ENCODE data around the gene GKN2.
"Not testable (repeated sequence)": the region's sequence is repeated elsewhere in the genome, so short reads cannot be mapped to it uniquely, and the experiment has no call there.

The GKN2 gene

GRCh38 chr2:68955432-68955831, 2.7 kb upstream of the GKN2 start:
- DNase-seq: not testable (repeated sequence)

GRCh38 chr2:68951899-68952298, 794 bp downstream of the GKN2 start:
- DNase-seq: no peak

GRCh38 chr2:68948710-68949109, 4.0 kb downstream of the GKN2 start:
- DNase-seq: no peak

- DNase-seq: no peak
These were observed 6.6 kb downstream of the GKN2 start for GRCh38 chr2:68946117-68946516.

- DNase-seq: peak; percentile 61
These were observed 8.8 kb downstream of the GKN2 start for GRCh38 chr2:68943581-68944568.

GRCh38 chr2:68942827-68943226, 9.9 kb downstream of the GKN2 start:
- no peak for DNase-seq

DNA sequence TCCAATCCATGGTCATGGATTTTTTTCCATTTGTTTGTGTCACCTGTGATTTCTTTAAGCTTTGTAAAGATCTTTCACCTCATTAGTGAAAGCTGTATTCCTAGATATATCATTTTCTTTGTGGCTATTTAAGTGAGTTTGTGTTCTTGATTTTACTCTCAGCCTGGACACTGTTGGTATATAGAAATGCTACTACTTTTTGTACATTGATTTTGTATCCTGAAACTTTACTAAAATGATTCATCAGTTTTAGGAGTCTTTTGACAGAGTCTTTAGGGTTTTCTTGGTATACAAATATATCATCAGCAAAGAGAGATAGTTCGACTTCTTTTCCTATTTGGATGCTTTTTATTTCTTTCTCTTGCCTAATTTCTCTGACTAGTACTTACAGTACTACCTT, 12.3 kb downstream of the GKN2 start:
- no peak for DNase-seq

DNA sequence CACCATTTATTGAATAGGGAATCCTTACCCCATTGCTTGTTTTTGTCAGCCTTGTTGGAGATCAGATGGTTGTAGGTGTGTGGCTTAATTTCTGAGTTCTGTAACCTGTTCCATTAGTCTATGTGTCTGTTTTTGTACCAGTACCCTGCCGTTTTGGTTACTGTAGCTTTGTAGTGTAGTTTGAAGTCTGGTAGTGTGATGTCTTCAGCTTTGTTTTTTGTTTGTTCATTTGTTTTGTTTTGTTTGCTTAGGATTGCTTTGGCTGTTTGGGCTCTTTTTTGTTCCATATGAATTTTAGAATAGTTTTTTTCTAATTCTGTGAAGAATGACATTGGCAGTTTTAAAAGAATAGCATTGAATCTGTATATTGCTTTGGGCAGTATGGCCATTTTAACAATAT, 12.7 kb downstream of the GKN2 start:
- DNase-seq: no peak

GRCh38 chr2:68938938-68939337, 13.8 kb downstream of the GKN2 start:
- no peak for DNase-seq

DNA sequence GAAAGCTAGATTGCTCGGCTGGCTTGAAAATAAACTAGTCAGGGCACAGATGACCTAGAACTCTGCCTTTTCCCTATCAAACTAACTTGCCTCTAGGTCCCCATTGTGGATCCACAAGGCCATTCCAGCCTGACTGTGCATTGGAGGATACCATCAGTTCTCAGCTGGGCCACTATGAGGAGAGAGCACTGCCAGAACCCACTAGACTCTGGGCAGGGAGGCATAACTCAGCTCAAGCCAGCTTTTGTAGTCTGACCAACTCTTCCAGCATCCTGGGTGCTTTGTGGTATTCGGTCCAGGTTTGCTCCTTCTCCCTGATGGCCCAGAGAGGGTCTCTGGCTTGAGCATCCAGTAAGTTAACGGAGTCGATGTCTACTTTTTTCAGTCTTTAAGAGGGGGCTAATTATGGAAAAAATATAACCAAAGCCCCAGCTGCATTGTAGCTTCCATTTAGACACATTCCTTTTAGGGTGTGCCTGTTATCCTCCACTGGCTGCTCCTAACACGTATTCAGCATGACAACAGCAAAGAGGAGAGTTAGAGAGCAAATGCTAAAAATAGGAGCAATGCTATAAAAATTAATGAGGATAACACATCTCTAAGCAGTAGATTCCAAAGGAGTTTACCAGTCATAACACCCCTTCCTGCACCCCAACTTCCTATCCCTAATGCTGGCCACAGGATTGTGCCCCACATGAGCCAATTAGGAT, 15.2 kb downstream of the GKN2 start:
- DNase-seq: no peak

DNA sequence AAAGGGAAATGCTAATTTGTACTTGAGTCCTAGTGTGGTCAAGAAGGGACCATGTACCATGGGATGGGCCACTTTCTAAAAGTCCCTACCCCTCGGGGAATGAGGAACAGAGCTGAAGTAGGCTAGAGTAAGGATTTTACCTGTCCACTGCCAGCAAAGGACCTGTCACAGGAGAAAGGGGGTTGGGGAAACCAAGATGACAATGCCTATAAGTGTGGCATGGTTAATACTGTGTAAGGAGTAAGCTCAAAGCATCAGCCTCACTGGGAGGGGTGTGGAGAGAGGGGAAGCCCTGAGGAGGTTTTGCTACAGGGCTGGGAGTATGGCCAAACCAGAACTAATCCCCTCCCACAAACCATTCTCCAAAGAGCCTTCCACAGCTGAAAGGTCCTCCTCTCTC, 15.8 kb downstream of the GKN2 start:
- no peak for DNase-seq

DNA sequence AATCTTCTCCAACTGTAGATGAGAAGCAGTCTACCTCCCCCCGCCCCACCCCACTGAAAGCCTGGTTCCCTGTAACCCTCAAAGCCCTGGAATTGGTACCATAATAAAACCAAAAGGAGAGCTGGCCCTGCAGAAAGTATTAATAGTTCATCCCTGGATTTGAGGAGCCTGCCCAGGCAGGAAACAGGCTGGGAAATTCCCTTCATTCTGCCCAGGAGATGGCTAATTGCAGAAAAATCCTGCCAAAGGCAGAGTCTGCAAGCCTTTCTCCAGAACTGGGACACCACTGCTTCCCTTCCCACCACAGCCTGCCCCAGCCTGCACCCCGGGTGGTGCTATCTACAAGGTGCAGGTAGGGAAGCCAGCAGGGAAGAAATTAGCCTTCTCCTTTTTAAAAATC, 16.3 kb downstream of the GKN2 start:
- DNase-seq: no peak

- no peak for DNase-seq
These were observed 17.2 kb downstream of the GKN2 start for GRCh38 chr2:68935471-68935870.

DNA sequence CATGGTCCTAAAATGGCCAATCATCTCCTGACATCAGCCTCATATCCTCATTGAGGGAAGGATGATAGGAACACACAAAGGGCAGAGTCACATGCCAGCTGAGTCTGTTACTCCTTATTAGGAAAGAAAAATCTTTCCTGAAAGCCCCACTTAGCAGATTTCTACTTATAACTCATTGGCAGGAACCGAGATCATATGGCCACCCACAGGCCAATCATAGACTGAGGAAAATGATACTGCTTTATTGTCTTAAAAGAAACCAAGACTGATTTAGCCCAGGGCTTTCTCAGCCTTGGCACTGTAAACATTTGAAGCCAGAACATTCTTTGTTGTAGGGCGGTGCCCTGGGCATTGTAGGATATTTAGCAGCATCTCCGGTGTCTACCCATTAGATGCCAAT, 18.7 kb downstream of the GKN2 start:
- no peak for DNase-seq

GRCh38 chr2:68932402-68932801, 20.3 kb downstream of the GKN2 start:
- no peak for DNase-seq

- DNase-seq: no peak
These were observed 20.9 kb downstream of the GKN2 start for GRCh38 chr2:68931799-68932198.

DNA sequence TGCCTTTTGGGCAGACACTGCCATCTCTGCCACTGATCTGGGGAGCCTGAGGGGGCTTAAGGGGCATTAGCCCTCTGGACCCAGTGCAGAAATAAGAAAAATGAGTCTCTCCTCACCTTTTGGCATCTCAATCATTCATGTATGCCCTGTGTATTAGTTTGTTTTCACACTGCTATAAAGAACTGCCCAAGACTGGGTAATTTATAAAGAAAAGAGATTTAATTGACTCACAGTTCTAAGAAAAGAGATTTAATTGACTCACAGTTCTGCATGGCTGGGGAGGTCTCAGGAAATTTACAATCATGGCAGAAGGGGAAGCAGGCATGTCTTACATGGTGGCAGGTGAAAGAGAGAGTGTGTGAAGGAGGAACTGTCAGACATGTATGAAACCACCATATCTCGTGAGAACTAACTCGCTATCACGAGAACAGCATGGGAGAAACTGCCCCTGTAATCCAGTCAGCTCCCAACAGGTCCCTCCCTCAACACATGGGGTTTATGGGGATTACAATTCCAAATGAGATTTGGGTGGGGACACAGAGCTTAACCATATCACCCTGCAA, 21.5 kb downstream of the GKN2 start:
- DNase-seq: no peak

- no peak for DNase-seq
These were observed 25.9 kb downstream of the GKN2 start for GRCh38 chr2:68926796-68927195.

DNA sequence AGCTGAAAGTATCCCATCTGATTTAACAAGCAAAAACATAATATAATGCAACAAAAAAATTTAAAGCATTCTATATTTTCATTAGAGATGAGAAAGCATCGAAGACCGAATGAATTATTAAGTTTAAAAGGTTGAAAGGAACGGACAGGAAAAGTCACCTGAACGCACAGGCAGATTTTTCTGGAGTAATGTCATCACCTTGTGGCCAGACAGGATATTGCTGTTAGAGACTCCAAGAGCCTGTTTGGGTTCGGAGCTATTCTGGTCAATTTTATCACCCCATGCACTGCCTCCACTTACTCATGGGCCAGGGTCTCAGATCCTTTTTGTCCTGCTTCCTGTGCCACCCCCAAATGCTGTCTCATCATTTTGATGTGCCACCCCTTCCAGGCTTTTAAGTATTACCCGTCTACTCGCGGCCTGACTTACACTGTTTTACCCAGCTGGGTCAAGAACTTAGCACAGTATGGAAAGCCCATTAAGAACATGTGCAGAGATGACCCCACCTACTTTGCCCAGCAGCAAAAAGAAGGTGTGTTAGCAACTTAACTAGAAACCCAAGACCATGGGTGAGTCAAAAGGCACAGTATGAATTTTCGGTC, 27.3 kb downstream of the GKN2 start:
- DNase-seq: peak; percentile 71

GRCh38 chr2:68921646-68922045, 31.0 kb downstream of the GKN2 start:
- DNase-seq: no peak

- DNase-seq: no peak
These were observed 32.1 kb downstream of the GKN2 start for GRCh38 chr2:68920481-68921170.

DNA sequence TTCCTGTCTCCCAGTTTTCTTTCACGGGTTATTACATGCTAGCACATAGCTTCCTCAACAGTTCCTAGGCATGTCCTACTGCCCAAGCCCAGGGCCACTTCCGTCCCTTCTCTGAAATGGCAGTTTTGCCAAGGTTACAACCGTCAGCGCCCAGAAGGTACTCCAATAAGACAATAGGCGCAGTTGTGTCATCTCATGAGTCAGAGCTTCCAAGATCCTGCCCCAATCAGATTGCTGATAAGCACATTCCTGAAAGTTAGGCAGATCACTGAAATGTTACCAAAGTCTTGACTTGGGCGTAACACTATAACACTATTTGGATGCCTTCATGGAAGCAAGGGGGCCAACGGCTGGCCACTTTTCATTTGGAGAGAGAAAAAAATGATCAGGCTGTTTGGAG, 34.2 kb downstream of the GKN2 start:
- no peak for DNase-seq
